CD4-positive, CD25-positive, alpha-beta regulatory T cell (primary cell): ENCODE measurements around the gene ACAP2. TPM values are rescaled to one million over a fixed set of nuclear protein-coding genes. Genes with fewer than 3 reads are reported as not detected.

Experiments used
- ATAC-seq, 2 donors: fragments of 150-1000 bp; cut with Tn5 transposase; one replicate each; pipeline ENCODE4 v1.10.0; 2021; ENCODE audit warnings: low read depth in 2 of 2, moderate number of reproducible peaks in 2 of 2, moderate library complexity in 1 of 2
- DNase-seq, 3 donors: peaks; one replicate each; pipeline versions ENCODE4 v3.0.0 to v3.0.0-alpha.2; 2012 to 2022; ENCODE audit warnings: mixed read lengths in 1 of 3
- H3K27ac ChIP-seq: one replicate; pipeline ENCODE4 v1.7.0; 2013; ENCODE audit warnings: mild to moderate bottlenecking, low read length; ENCODE audit not compliant: insufficient read depth, poor library complexity, severe bottlenecking
- H3K27me3 ChIP-seq: one replicate; pipeline ENCODE4 v1.7.0; 2013; ENCODE audit warnings: low read length; ENCODE audit not compliant: control insufficient read depth, insufficient read depth
- H3K36me3 ChIP-seq: one replicate; pipeline ENCODE4 v1.7.0; 2013; ENCODE audit warnings: mild to moderate bottlenecking, low read length, moderate library complexity; ENCODE audit not compliant: control insufficient read depth, insufficient read depth
- H3K4me1 ChIP-seq: 2 replicates; pipeline ENCODE4 v1.7.0; 2013; ENCODE audit warnings: mild to moderate bottlenecking, low read length; ENCODE audit not compliant: insufficient read depth, control insufficient read depth, poor library complexity, severe bottlenecking
- H3K4me3 ChIP-seq: one replicate; pipeline ENCODE4 v1.7.0; 2013; ENCODE audit warnings: low read depth, mild to moderate bottlenecking, low read length, moderate library complexity
- H3K9me3 ChIP-seq, 2 experiments: 1 replicate in 1 of 2; 2 replicates in 1 of 2; pipeline ENCODE4 v1.7.0; 2013; ENCODE audit warnings: low read length in 2 of 2, mild to moderate bottlenecking in 1 of 2, moderate library complexity in 1 of 2; ENCODE audit not compliant: control insufficient read depth in 2 of 2
- H3K27ac Mint-ChIP-seq, 3 donors: one replicate each; pipeline ENCODE4 v1.8.0; 2020 to 2022; ENCODE audit warnings: mild to moderate bottlenecking in 3 of 3, mixed read lengths in 3 of 3, moderate library complexity in 2 of 3
- H3K27me3 Mint-ChIP-seq: one replicate; pipeline ENCODE4 v1.8.0; 2022; ENCODE audit warnings: mild to moderate bottlenecking, mixed read lengths
- H3K36me3 Mint-ChIP-seq: one replicate; pipeline ENCODE4 v1.8.0; 2020; ENCODE audit warnings: mixed read lengths
- H3K4me1 Mint-ChIP-seq, 4 donors: one replicate each; pipeline ENCODE4 v1.8.0; 2020 to 2022; ENCODE audit warnings: mixed read lengths in 4 of 4, mild to moderate bottlenecking in 1 of 4
- H3K4me3 Mint-ChIP-seq, 4 donors: one replicate each; pipeline ENCODE4 v1.8.0; 2020 to 2022; ENCODE audit warnings: mild to moderate bottlenecking in 4 of 4, mixed read lengths in 4 of 4, moderate library complexity in 3 of 4
- H3K9me3 Mint-ChIP-seq, 7 donors: one replicate each; pipeline ENCODE4 v1.8.0; 2020 to 2022; ENCODE audit warnings: mixed read lengths in 7 of 7, mild to moderate bottlenecking in 3 of 7, moderate library complexity in 2 of 7
- polyA plus RNA-seq, 4 donors: library from polyadenylated mRNA; unstranded; fragments of 300-500 nt; fragmentation: Illumina TruSeq; gene quantifications; one replicate each; pipeline ENCODE4 v1.2.3, GENCODE V29; 2021
- total RNA-seq: library from RNA; stranded (reverse); gene quantifications from one replicate; pipeline ENCODE4 v1.2.3, GENCODE V29; 2022

Gene ACAP2
- total and polyA plus RNA-seq, 5 donors from 2014 or later = 36.9 to 121 (median 51.9) TPM

DNA sequence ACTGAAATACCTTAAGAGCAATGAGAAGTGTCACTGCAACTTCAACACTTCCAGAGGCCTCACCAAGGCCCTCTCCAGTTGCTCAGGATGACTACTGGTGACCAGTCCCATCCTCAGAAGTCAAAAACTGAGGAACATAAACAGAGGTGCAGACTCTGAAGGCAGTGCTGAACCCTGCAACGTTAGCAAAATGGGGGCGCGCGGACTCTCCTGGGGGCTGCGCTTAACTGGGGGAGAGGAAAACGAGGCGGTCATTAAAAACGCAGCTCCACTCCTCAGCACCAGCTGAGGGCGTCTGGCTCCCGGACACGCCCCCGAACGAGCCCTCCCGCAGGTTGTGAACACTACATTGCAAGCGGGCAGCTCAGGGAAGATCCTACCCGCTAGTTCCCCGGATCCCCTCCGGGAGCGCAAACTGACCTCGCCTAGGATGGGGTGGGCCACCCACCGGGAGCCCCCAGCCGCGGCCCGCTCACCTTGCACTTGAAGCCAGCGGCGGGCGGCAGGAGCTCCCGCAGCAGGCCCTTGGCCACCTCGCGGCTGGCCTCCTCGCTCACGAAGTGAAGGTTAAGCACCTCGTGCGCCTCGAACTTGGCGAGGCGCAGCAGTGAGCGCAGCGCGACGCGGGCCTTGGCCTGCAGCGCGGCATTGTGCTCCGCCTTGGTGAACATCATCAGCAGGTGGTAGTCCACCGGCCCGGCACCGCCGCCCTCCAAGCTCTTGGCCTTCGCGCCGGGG lies 172.6 kb downstream of the ACAP2 start:
- peak overlapping the region in 2 of 3 donors; percentile 23 to 31 for H3K27ac Mint-ChIP-seq
- ATAC-seq (no peak), DNase-seq (peak in 2 of 3 donors; percentile 27 to 55)
- Histone ChIP-seq H3K4me1 (peaks cover 23% of the 10 kb centered on the region), H3K4me3 (peak overlapping the region; percentile 51), H3K9me3 (no peaks in the 10 kb centered on the region), H3K27ac (peak overlapping the region; percentile 64), H3K27me3 (no peaks in the 10 kb centered on the region), H3K36me3 (peaks cover 6% of the 10 kb centered on the region)
- H3K9me3 Mint-ChIP-seq = no peaks in the 10 kb centered on the region
- peak overlapping the region; percentile 83 to 94 (median 88) for H3K4me3 Mint-ChIP-seq
- no peaks in the 10 kb centered on the region for H3K27me3 Mint-ChIP-seq
- H3K36me3 Mint-ChIP-seq = no peaks in the 10 kb centered on the region
- H3K4me1 Mint-ChIP-seq = peaks cover 18 to 39% (median 23%) of the 10 kb centered on the region in 4 donors

GRCh38 chr3:195269375-195270078 lies 173.3 kb downstream of the ACAP2 start:
- H3K4me1 Mint-ChIP-seq = peaks cover 18 to 40% (median 23%) of the 10 kb centered on the region in 4 donors
- H3K27me3 Mint-ChIP-seq = no peaks in the 10 kb centered on the region
- H3K27me3 ChIP-seq = no peaks in the 10 kb centered on the region
- peak overlapping the region in 2 of 3 donors; percentile 23 to 43 for H3K27ac Mint-ChIP-seq
- no peaks in the 10 kb centered on the region for H3K9me3 ChIP-seq
- no peak for ATAC-seq
- no peaks in the 10 kb centered on the region for H3K36me3 Mint-ChIP-seq
- no peak for DNase-seq
- peaks cover 23% of the 10 kb centered on the region for H3K4me1 ChIP-seq
- H3K27ac ChIP-seq = no peak overlapping the region
- peak overlapping the region; percentile 83 to 94 (median 88) for H3K4me3 Mint-ChIP-seq
- H3K4me3 ChIP-seq = peak overlapping the region; percentile 51
- no peaks in the 10 kb centered on the region for H3K9me3 Mint-ChIP-seq
- H3K36me3 ChIP-seq = peaks cover 6% of the 10 kb centered on the region

DNA sequence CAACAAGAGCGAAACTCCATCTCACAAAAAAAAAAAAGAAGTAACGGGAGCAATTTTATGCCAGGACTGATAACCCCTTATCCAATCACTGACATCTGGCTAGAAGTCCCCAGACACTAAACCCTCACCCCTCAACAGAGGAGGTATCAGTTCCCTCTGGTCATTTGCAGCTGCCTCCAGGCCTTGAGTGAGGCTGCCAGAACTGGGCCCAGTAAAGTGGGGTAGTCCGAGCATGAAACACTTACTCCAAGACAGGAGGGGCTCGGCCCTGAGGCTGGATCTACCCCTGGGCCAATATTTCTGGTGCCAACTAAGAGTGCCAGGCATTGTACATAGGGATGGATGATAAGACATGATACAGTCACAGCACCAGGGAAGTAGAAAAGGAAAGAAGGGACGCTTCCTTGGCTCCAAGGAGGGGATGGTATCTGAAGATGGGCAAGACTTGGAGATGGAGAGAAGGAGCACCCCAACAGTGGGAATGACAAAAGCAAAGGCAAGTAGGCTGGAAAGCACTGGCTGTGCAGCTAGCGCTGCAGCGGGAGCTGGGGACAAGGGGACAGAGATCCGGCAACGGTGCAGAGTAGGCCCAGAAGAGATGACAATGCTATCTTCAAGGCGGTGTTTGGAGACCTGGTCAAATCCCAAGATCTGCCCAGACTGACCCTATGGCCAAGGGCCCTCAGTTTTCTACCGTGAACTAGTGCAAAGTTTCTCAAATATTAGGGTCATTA lies 174.1 kb downstream of the ACAP2 start:
- Mint-ChIP-seq H3K36me3 (peaks cover 4% of the 10 kb centered on the region), H3K4me1 (peaks cover 18 to 40% (median 24%) of the 10 kb centered on the region in 4 donors), H3K9me3 (no peaks in the 10 kb centered on the region), H3K4me3 (peak overlapping the region; percentile 22 to 94 (median 84)), H3K27ac (no peak overlapping the region), H3K27me3 (no peaks in the 10 kb centered on the region)
- Histone ChIP-seq H3K4me3 (no peak overlapping the region), H3K4me1 (peaks cover 23% of the 10 kb centered on the region), H3K9me3 (no peaks in the 10 kb centered on the region), H3K36me3 (peaks cover 6% of the 10 kb centered on the region), H3K27ac (no peak overlapping the region), H3K27me3 (no peaks in the 10 kb centered on the region)
- DNase-seq (no peak), ATAC-seq (no peak)

DNA sequence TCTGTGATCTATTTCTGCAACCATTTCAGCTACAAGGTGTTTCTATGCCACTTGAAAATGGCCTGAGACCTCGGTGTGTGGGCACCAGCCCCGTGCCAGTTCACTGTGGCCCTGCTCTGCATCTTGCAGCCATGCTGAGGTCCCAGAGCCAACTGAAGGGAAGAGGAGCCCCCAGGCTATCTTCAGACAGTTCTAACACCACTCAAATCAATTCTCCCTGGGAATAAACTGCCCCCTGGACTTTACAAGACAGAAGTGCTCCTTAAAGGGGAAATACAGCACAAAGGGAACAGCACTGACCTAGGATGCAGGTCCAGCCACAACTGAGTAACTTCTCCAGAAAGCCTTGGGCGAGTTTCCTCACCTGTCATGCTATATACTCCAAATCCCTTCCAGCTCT lies 175.7 kb downstream of the ACAP2 start:
- Histone ChIP-seq H3K9me3 (no peaks in the 10 kb centered on the region), H3K27me3 (no peaks in the 10 kb centered on the region), H3K4me1 (peaks cover 23% of the 10 kb centered on the region), H3K4me3 (no peak overlapping the region), H3K36me3 (peaks cover 6% of the 10 kb centered on the region), H3K27ac (no peak overlapping the region)
- Mint-ChIP-seq H3K27me3 (no peaks in the 10 kb centered on the region), H3K9me3 (no peaks in the 10 kb centered on the region), H3K27ac (no peak overlapping the region), H3K4me3 (peak overlapping the region in 2 of 4 donors; percentile 43 to 82), H3K4me1 (peaks cover 16 to 42% (median 26%) of the 10 kb centered on the region in 4 donors), H3K36me3 (peaks cover 4% of the 10 kb centered on the region)
- ATAC-seq (no peak), DNase-seq (no peak)

GRCh38 chr3:195266428-195266827 lies 176.4 kb downstream of the ACAP2 start:
- peak overlapping the region in 1 of 4 donors; percentile 43 for H3K4me3 Mint-ChIP-seq
- no peak for DNase-seq
- H3K36me3 ChIP-seq = peaks cover 6% of the 10 kb centered on the region
- H3K27ac Mint-ChIP-seq = no peak overlapping the region
- H3K4me1 ChIP-seq = peaks cover 18% of the 10 kb centered on the region
- H3K27ac ChIP-seq = no peak overlapping the region
- H3K4me1 Mint-ChIP-seq = peaks cover 9 to 37% (median 24%) of the 10 kb centered on the region in 4 donors
- no peaks in the 10 kb centered on the region for H3K9me3 ChIP-seq
- H3K27me3 Mint-ChIP-seq = no peaks in the 10 kb centered on the region
- H3K27me3 ChIP-seq = no peaks in the 10 kb centered on the region
- H3K4me3 ChIP-seq = no peak overlapping the region
- peaks cover 4% of the 10 kb centered on the region for H3K36me3 Mint-ChIP-seq
- no peak for ATAC-seq
- no peaks in the 10 kb centered on the region for H3K9me3 Mint-ChIP-seq

GRCh38 chr3:195265363-195265976 lies 177.3 kb downstream of the ACAP2 start:
- Histone ChIP-seq H3K4me3 (no peak overlapping the region), H3K36me3 (peaks cover 6% of the 10 kb centered on the region), H3K27me3 (no peaks in the 10 kb centered on the region), H3K27ac (no peak overlapping the region), H3K4me1 (peaks cover 25% of the 10 kb centered on the region), H3K9me3 (no peaks in the 10 kb centered on the region)
- ATAC-seq (no peak), DNase-seq (no peak)
- Mint-ChIP-seq H3K27ac (peak overlapping the region in 1 of 3 donors; percentile 52), H3K4me3 (peak overlapping the region in 2 of 4 donors; percentile 58 to 96), H3K9me3 (no peaks in the 10 kb centered on the region), H3K4me1 (peaks cover 9 to 46% (median 28%) of the 10 kb centered on the region in 4 donors), H3K36me3 (peaks cover 4% of the 10 kb centered on the region), H3K27me3 (no peaks in the 10 kb centered on the region)

GRCh38 chr3:195263925-195264600 lies 178.8 kb downstream of the ACAP2 start:
- Histone ChIP-seq H3K27me3 (no peaks in the 10 kb centered on the region), H3K4me3 (no peak overlapping the region), H3K36me3 (peaks cover 6% of the 10 kb centered on the region), H3K9me3 (no peaks in the 10 kb centered on the region), H3K27ac (no peak overlapping the region), H3K4me1 (peaks cover 21% of the 10 kb centered on the region)
- DNase-seq = no peak
- Mint-ChIP-seq H3K4me1 (peaks cover 5 to 37% (median 20%) of the 10 kb centered on the region in 4 donors), H3K27me3 (no peaks in the 10 kb centered on the region), H3K4me3 (peak overlapping the region in 2 of 4 donors; percentile 42 to 61), H3K36me3 (peaks cover 4% of the 10 kb centered on the region), H3K9me3 (no peaks in the 10 kb centered on the region), H3K27ac (peak overlapping the region in 1 of 3 donors; percentile 26)
- ATAC-seq = no peak
